CD4-positive, CD25-positive, alpha-beta regulatory T cell (primary cell): ENCODE measurements around the gene LCE1E. TPM values are rescaled to one million over a fixed set of nuclear protein-coding genes. Genes with fewer than 3 reads are reported as not detected.

ENCODE experiments used
- ATAC-seq, 2 donors: fragments of 150-1000 bp; cut with Tn5 transposase; one replicate each; pipeline ENCODE4 v1.10.0; 2021; ENCODE audit warnings: low read depth in 2 of 2, moderate number of reproducible peaks in 2 of 2, moderate library complexity in 1 of 2
- DNase-seq, 3 donors: peaks; one replicate each; pipeline versions ENCODE4 v3.0.0 to v3.0.0-alpha.2; 2012 to 2022; ENCODE audit warnings: mixed read lengths in 1 of 3
- H3K27ac ChIP-seq: one replicate; pipeline ENCODE4 v1.7.0; 2013; ENCODE audit warnings: mild to moderate bottlenecking, low read length; ENCODE audit not compliant: insufficient read depth, poor library complexity, severe bottlenecking
- H3K27me3 ChIP-seq: one replicate; pipeline ENCODE4 v1.7.0; 2013; ENCODE audit warnings: low read length; ENCODE audit not compliant: control insufficient read depth, insufficient read depth
- H3K36me3 ChIP-seq: one replicate; pipeline ENCODE4 v1.7.0; 2013; ENCODE audit warnings: mild to moderate bottlenecking, low read length, moderate library complexity; ENCODE audit not compliant: control insufficient read depth, insufficient read depth
- H3K4me1 ChIP-seq: 2 replicates; pipeline ENCODE4 v1.7.0; 2013; ENCODE audit warnings: mild to moderate bottlenecking, low read length; ENCODE audit not compliant: insufficient read depth, control insufficient read depth, poor library complexity, severe bottlenecking
- H3K4me3 ChIP-seq: one replicate; pipeline ENCODE4 v1.7.0; 2013; ENCODE audit warnings: low read depth, mild to moderate bottlenecking, low read length, moderate library complexity
- H3K9me3 ChIP-seq, 2 experiments: 1 replicate in 1 of 2; 2 replicates in 1 of 2; pipeline ENCODE4 v1.7.0; 2013; ENCODE audit warnings: low read length in 2 of 2, mild to moderate bottlenecking in 1 of 2, moderate library complexity in 1 of 2; ENCODE audit not compliant: control insufficient read depth in 2 of 2
- H3K27ac Mint-ChIP-seq, 3 donors: one replicate each; pipeline ENCODE4 v1.8.0; 2020 to 2022; ENCODE audit warnings: mild to moderate bottlenecking in 3 of 3, mixed read lengths in 3 of 3, moderate library complexity in 2 of 3
- H3K27me3 Mint-ChIP-seq: one replicate; pipeline ENCODE4 v1.8.0; 2022; ENCODE audit warnings: mild to moderate bottlenecking, mixed read lengths
- H3K36me3 Mint-ChIP-seq: one replicate; pipeline ENCODE4 v1.8.0; 2020; ENCODE audit warnings: mixed read lengths
- H3K4me1 Mint-ChIP-seq, 4 donors: one replicate each; pipeline ENCODE4 v1.8.0; 2020 to 2022; ENCODE audit warnings: mixed read lengths in 4 of 4, mild to moderate bottlenecking in 1 of 4
- H3K4me3 Mint-ChIP-seq, 4 donors: one replicate each; pipeline ENCODE4 v1.8.0; 2020 to 2022; ENCODE audit warnings: mild to moderate bottlenecking in 4 of 4, mixed read lengths in 4 of 4, moderate library complexity in 3 of 4
- H3K9me3 Mint-ChIP-seq, 7 donors: one replicate each; pipeline ENCODE4 v1.8.0; 2020 to 2022; ENCODE audit warnings: mixed read lengths in 7 of 7, mild to moderate bottlenecking in 3 of 7, moderate library complexity in 2 of 7
- polyA plus RNA-seq, 4 donors: library from polyadenylated mRNA; unstranded; fragments of 300-500 nt; fragmentation: Illumina TruSeq; gene quantifications; one replicate each; pipeline ENCODE4 v1.2.3, GENCODE V29; 2021
- total RNA-seq: library from RNA; stranded (reverse); gene quantifications from one replicate; pipeline ENCODE4 v1.2.3, GENCODE V29; 2022

Gene LCE1E
- total and polyA plus RNA-seq, 5 donors from 2014 or later = not detected

GRCh38 chr1:152760551-152761190 is 25.4 kb upstream of the LCE1E start:
- Mint-ChIP-seq H3K4me1 (no peaks in the 10 kb centered on the region), H3K27me3 (peaks cover 9% of the 10 kb centered on the region), H3K27ac (no peak overlapping the region), H3K36me3 (no peaks in the 10 kb centered on the region), H3K4me3 (peak overlapping the region in 1 of 4 donors; percentile 24), H3K9me3 (peaks cover 0 to 5% (median 0%) of the 10 kb centered on the region in 7 donors)
- no peak overlapping the region for H3K27ac ChIP-seq
- H3K9me3 ChIP-seq = no peaks in the 10 kb centered on the region
- no peaks in the 10 kb centered on the region for H3K27me3 ChIP-seq
- no peak overlapping the region for H3K4me3 ChIP-seq
- no peak for DNase-seq
- no peaks in the 10 kb centered on the region for H3K4me1 ChIP-seq
- no peak for ATAC-seq
- H3K36me3 ChIP-seq = no peaks in the 10 kb centered on the region

- no peak for DNase-seq
- no peaks in the 10 kb centered on the region for H3K4me1 ChIP-seq
- Mint-ChIP-seq H3K27me3 (peaks cover 9% of the 10 kb centered on the region), H3K9me3 (peaks cover 0 to 5% (median 0%) of the 10 kb centered on the region in 7 donors), H3K27ac (peak overlapping the region in 1 of 3 donors; percentile 40), H3K36me3 (no peaks in the 10 kb centered on the region), H3K4me3 (no peak overlapping the region), H3K4me1 (no peaks in the 10 kb centered on the region)
- H3K9me3 ChIP-seq = no peaks in the 10 kb centered on the region
- no peaks in the 10 kb centered on the region for H3K36me3 ChIP-seq
- H3K27me3 ChIP-seq = no peaks in the 10 kb centered on the region
- no peak for ATAC-seq
- no peak overlapping the region for H3K27ac ChIP-seq
- no peak overlapping the region for H3K4me3 ChIP-seq
Observed at GRCh38 chr1:152761609-152762213, 24.3 kb upstream of the LCE1E start.

GRCh38 chr1:152768847-152769533 is 17.1 kb upstream of the LCE1E start:
- H3K9me3 ChIP-seq = no peaks in the 10 kb centered on the region
- no peak for ATAC-seq
- DNase-seq = no peak
- Mint-ChIP-seq H3K36me3 (no peaks in the 10 kb centered on the region), H3K4me3 (no peak overlapping the region), H3K27ac (no peak overlapping the region), H3K4me1 (no peaks in the 10 kb centered on the region), H3K27me3 (no peaks in the 10 kb centered on the region), H3K9me3 (peaks cover 0 to 2% (median 0%) of the 10 kb centered on the region in 7 donors)
- H3K27ac ChIP-seq = no peak overlapping the region
- H3K4me3 ChIP-seq = no peak overlapping the region
- H3K36me3 ChIP-seq = no peaks in the 10 kb centered on the region
- H3K27me3 ChIP-seq = no peaks in the 10 kb centered on the region
- no peaks in the 10 kb centered on the region for H3K4me1 ChIP-seq

GRCh38 chr1:152770411-152770810 is 15.6 kb upstream of the LCE1E start:
- no peaks in the 10 kb centered on the region for H3K27me3 ChIP-seq
- H3K27ac ChIP-seq = no peak overlapping the region
- DNase-seq = no peak
- H3K4me1 Mint-ChIP-seq = no peaks in the 10 kb centered on the region
- no peak overlapping the region for H3K4me3 Mint-ChIP-seq
- no peaks in the 10 kb centered on the region for H3K27me3 Mint-ChIP-seq
- no peaks in the 10 kb centered on the region for H3K9me3 ChIP-seq
- no peak overlapping the region for H3K4me3 ChIP-seq
- H3K9me3 Mint-ChIP-seq = peaks cover 0 to 2% (median 0%) of the 10 kb centered on the region in 7 donors
- no peak for ATAC-seq
- no peaks in the 10 kb centered on the region for H3K4me1 ChIP-seq
- H3K27ac Mint-ChIP-seq = peak overlapping the region in 1 of 3 donors; percentile 11
- H3K36me3 ChIP-seq = no peaks in the 10 kb centered on the region
- H3K36me3 Mint-ChIP-seq = no peaks in the 10 kb centered on the region

GRCh38 chr1:152774875-152775274 is 11.2 kb upstream of the LCE1E start, which contains the start of gene LCE1F:
LCE1F (plus strand) TSS chr1:152775140; CDS start chr1:152776372, 1,232 bp downstream.
- DNase-seq (no peak), ATAC-seq (no peak)
- no peak within 1 kb of the TSS for H3K4me3 Mint-ChIP-seq
- H3K9me3 Mint-ChIP-seq = peaks cover 0 to 4% (median 0%) of the 10 kb centered on the region in 7 donors
- H3K27me3 Mint-ChIP-seq = no peaks in the 10 kb centered on the region
- H3K9me3 ChIP-seq = no peaks in the 10 kb centered on the region
- H3K36me3 Mint-ChIP-seq = no peaks in the 10 kb centered on the region
- no peak within 1 kb of the TSS for H3K4me3 ChIP-seq
- no peaks in the 10 kb centered on the region for H3K27me3 ChIP-seq
- peaks cover 0 to 3% (median 0%) of the 10 kb centered on the region in 4 donors for H3K4me1 Mint-ChIP-seq
- H3K27ac ChIP-seq = no peak within 1 kb of the TSS
- H3K27ac Mint-ChIP-seq = peak within 1 kb of the TSS in 1 of 3 donors; percentile 45
- H3K4me1 ChIP-seq = no peaks in the 10 kb centered on the region
- no peaks in the 10 kb centered on the region for H3K36me3 ChIP-seq

GRCh38 chr1:152776361-152776760 is 9.7 kb upstream of the LCE1E start:
- H3K4me1 Mint-ChIP-seq = peaks cover 0 to 3% (median 0%) of the 10 kb centered on the region in 4 donors
- ATAC-seq = no peak
- no peak overlapping the region for H3K4me3 ChIP-seq
- H3K4me1 ChIP-seq = no peaks in the 10 kb centered on the region
- H3K27ac ChIP-seq = no peak overlapping the region
- no peaks in the 10 kb centered on the region for H3K27me3 Mint-ChIP-seq
- no peak overlapping the region for H3K4me3 Mint-ChIP-seq
- H3K36me3 Mint-ChIP-seq = no peaks in the 10 kb centered on the region
- H3K27ac Mint-ChIP-seq = no peak overlapping the region
- peaks cover 0 to 4% (median 0%) of the 10 kb centered on the region in 7 donors for H3K9me3 Mint-ChIP-seq
- no peaks in the 10 kb centered on the region for H3K27me3 ChIP-seq
- no peak for DNase-seq
- no peaks in the 10 kb centered on the region for H3K9me3 ChIP-seq
- no peaks in the 10 kb centered on the region for H3K36me3 ChIP-seq

- peaks cover 0 to 4% (median 0%) of the 10 kb centered on the region in 7 donors for H3K9me3 Mint-ChIP-seq
- peaks cover 2% of the 10 kb centered on the region for H3K27me3 Mint-ChIP-seq
- Histone ChIP-seq H3K36me3 (no peaks in the 10 kb centered on the region), H3K4me3 (no peak overlapping the region), H3K4me1 (no peaks in the 10 kb centered on the region), H3K27ac (no peak overlapping the region), H3K9me3 (no peaks in the 10 kb centered on the region), H3K27me3 (no peaks in the 10 kb centered on the region)
- H3K36me3 Mint-ChIP-seq = no peaks in the 10 kb centered on the region
- no peak overlapping the region for H3K4me3 Mint-ChIP-seq
- no peak overlapping the region for H3K27ac Mint-ChIP-seq
- ATAC-seq (no peak), DNase-seq (no peak)
- peaks cover 0 to 3% (median 0%) of the 10 kb centered on the region in 4 donors for H3K4me1 Mint-ChIP-seq
Observed at GRCh38 chr1:152777510-152778137, 8.4 kb upstream of the LCE1E start.
